HCT116 (cell line): ENCODE measurements around the gene SLCO4C1. TPM values are rescaled to one million over a fixed set of nuclear protein-coding genes. Genes with fewer than 3 reads are reported as not detected.

Source experiments
- ATAC-seq: fragments of 200-7000 bp; cut with Tn5 transposase; 2 replicates; pipeline ENCODE4 v1.9.1; 2020; ENCODE audit warnings: mild to moderate bottlenecking, moderate library complexity
- Bru-seq: library from RNA; stranded (reverse); fragments of 400-500 nt; gene quantifications from one replicate; lab custom pipeline; 2021; lab: Mats Ljungman, UMichigan
- BruChase-seq, 2 experiments: library from RNA; stranded (reverse); fragments of 400-500 nt; gene quantifications; one replicate each; lab custom pipeline; 2021; lab: Mats Ljungman, UMichigan
- BruUV-seq: library from RNA; stranded (reverse); fragments of 400-500 nt; replicated peaks from 2 replicates; lab custom pipeline; 2021; lab: Mats Ljungman, UMichigan
- CTCF ChIA-PET: fragments of 300-600 bp; sonication (Branson Sonifier 250); formaldehyde crosslinking; loops from one replicate; lab custom pipeline; 2021; ENCODE audit warnings: antibody characterized with exemption; lab: Charles Lee
- POLR2A ChIA-PET: fragments of 300-600, 350-600 bp; sonication (Branson Sonifier 250); formaldehyde crosslinking; loops from one replicate; lab custom pipeline; 2021; ENCODE audit warnings: antibody characterized with exemption; lab: Charles Lee
- RAD21 ChIA-PET, 2 experiments: fragments of 300-600 bp; sonication (Branson Sonifier 250); formaldehyde crosslinking; loops; one replicate each; lab custom pipeline; 2023; ENCODE audit warnings: low total read pairs in 2 of 2; ENCODE audit not compliant: uncharacterized antibody in 2 of 2, unreplicated experiment in 2 of 2, low non-redundant PET in 1 of 2; lab: Charles Lee
- DNase-seq: peaks from one replicate; pipeline ENCODE4 v3.0.0-alpha.2; 2010; ENCODE audit warnings: low read depth, low spot score
- H2AFZ ChIP-seq: fragments of 200-600 bp; shearing (Covaris generic), sonication (generic); 2 replicates; pipeline ENCODE4 v1.6.1; 2017; ENCODE audit warnings: low read depth, mixed run types, mixed read lengths, antibody characterized with exemption, low read length; ENCODE audit not compliant: poor library complexity, severe bottlenecking
- H3K27ac ChIP-seq: 2 replicates; pipeline ENCODE4 v1.5.1; 2012; ENCODE audit warnings: low read depth, low read length
- H3K27me3 ChIP-seq: fragments of 200-600 bp; sonication (generic); 2 replicates; pipeline ENCODE4 v1.6.1; 2016; ENCODE audit warnings: mixed run types, low read length, mixed read lengths; ENCODE audit not compliant: insufficient read depth
- H3K36me3 ChIP-seq, 2 experiments: fragments of 200-500 bp in 1 of 2; fragments of 200-600 bp in 1 of 2; sonication (Bioruptor generic) in 1 of 2; sonication (generic) in 1 of 2; 2 replicates each; pipeline versions ENCODE4 v1.5.1 to v1.6.1; 2014 to 2016; ENCODE audit warnings: low read length in 2 of 2, inconsistent platforms in 1 of 2, mixed read lengths in 1 of 2, mixed run types in 1 of 2; ENCODE audit not compliant: insufficient read depth in 2 of 2, control insufficient read depth in 1 of 2
- H3K4me1 ChIP-seq, 2 experiments: fragments of 200-600 bp in 1 of 2; sonication (generic) in 1 of 2; 2 replicates each; pipeline versions ENCODE4 v1.5.1 to v1.6.1; 2012 to 2017; ENCODE audit warnings: low read length in 2 of 2, inconsistent platforms in 1 of 2, mild to moderate bottlenecking in 1 of 2, mixed read lengths in 1 of 2, mixed run types in 1 of 2, moderate library complexity in 1 of 2; ENCODE audit not compliant: insufficient read depth in 2 of 2, control insufficient read depth in 1 of 2
- H3K4me2 ChIP-seq: fragments of 200-600 bp; sonication (generic); 2 replicates; pipeline ENCODE4 v1.6.1; 2017; ENCODE audit warnings: mixed run types, low read length, mixed read lengths
- H3K4me3 ChIP-seq, 2 experiments: fragments of 200-600 bp in 1 of 2; sonication (generic) in 1 of 2; replicated peaks in 1 of 2; 2 replicates each; pipeline ENCODE4 v1.5.1; 2011 to 2016; ENCODE audit warnings: low read length in 2 of 2, control low read depth in 1 of 2, low read depth in 1 of 2, mild to moderate bottlenecking in 1 of 2, mixed read lengths in 1 of 2, mixed run types in 1 of 2
- H3K79me2 ChIP-seq: fragments of 200-600 bp; sonication (generic); 2 replicates; pipeline ENCODE4 v1.6.1; 2017; ENCODE audit warnings: mild to moderate bottlenecking, mixed run types, low read length, moderate library complexity, mixed read lengths; ENCODE audit not compliant: insufficient read depth
- H3K9ac ChIP-seq: fragments of 200-600 bp; sonication (generic); 2 replicates; pipeline ENCODE4 v1.6.1; 2016; ENCODE audit warnings: low read length, mixed read lengths
- H3K9me2 ChIP-seq: fragments of 200-600 bp; sonication (generic), shearing (Covaris generic); 2 replicates; pipeline ENCODE4 v1.6.1; 2017; ENCODE audit warnings: mixed run types, mild to moderate bottlenecking, moderate library complexity; ENCODE audit not compliant: insufficient read depth
- H3K9me3 ChIP-seq, 2 experiments: fragments of 200-500 bp in 1 of 2; fragments of 200-600 bp in 1 of 2; sonication (Bioruptor generic) in 1 of 2; sonication (generic) in 1 of 2; 2 replicates each; pipeline ENCODE4 v1.6.1; 2014 to 2017; ENCODE audit warnings: low read length in 2 of 2, mixed read lengths in 2 of 2, inconsistent platforms in 1 of 2, low read depth in 1 of 2, mild to moderate bottlenecking in 1 of 2, mixed run types in 1 of 2, moderate library complexity in 1 of 2; ENCODE audit not compliant: control insufficient read depth in 1 of 2, insufficient read depth in 1 of 2
- H4K20me1 ChIP-seq: fragments of 200-600 bp; sonication (generic), shearing (Covaris generic); 2 replicates; pipeline ENCODE4 v1.6.1; 2017; ENCODE audit warnings: mixed run types, mild to moderate bottlenecking, moderate library complexity; ENCODE audit not compliant: insufficient read depth
- CEBPB ChIP-seq: IDR thresholded peaks from 2 replicates; pipeline ENCODE4 v1.6.1; 2012; ENCODE audit warnings: low read depth
- EGR1 ChIP-seq: IDR thresholded peaks from 2 replicates; pipeline ENCODE4 v1.6.1; 2012; ENCODE audit warnings: low read depth
- EZH2 ChIP-seq: fragments of 200-600 bp; sonication (generic); IDR thresholded peaks from 2 replicates; pipeline ENCODE4 v1.6.1; 2017; ENCODE audit warnings: antibody characterized with exemption, mixed run types
- EZH2phosphoT487 ChIP-seq: fragments of 200-600 bp; IDR thresholded peaks from 2 replicates; pipeline ENCODE4 v1.6.1; 2018; ENCODE audit warnings: antibody characterized with exemption, borderline replicate concordance
- FOSL1 ChIP-seq: IDR thresholded peaks from 2 replicates; pipeline ENCODE4 v1.6.1; 2012; ENCODE audit warnings: low read depth
- JUND ChIP-seq: IDR thresholded peaks from 2 replicates; pipeline ENCODE4 v1.6.1; 2012
- POLR2A ChIP-seq: IDR thresholded peaks from 2 replicates; pipeline ENCODE4 v1.7.0; 2011; ENCODE audit warnings: borderline replicate concordance; ENCODE audit not compliant: insufficient read depth, insufficient read length; ENCODE audit errors: extremely low read depth
- RAD21 ChIP-seq: IDR thresholded peaks from 2 replicates; pipeline ENCODE4 v1.6.1; 2012; ENCODE audit warnings: low read depth, mild to moderate bottlenecking
- SIN3A ChIP-seq: IDR thresholded peaks from 2 replicates; pipeline ENCODE4 v1.6.1; 2012; ENCODE audit warnings: low read depth
- SP1 ChIP-seq: IDR thresholded peaks from 2 replicates; pipeline ENCODE4 v1.6.1; 2012; ENCODE audit warnings: low read depth
- SRF ChIP-seq: IDR thresholded peaks from 2 replicates; pipeline ENCODE4 v1.6.1; 2012; ENCODE audit warnings: low read depth
- YY1 ChIP-seq: IDR thresholded peaks from 2 replicates; pipeline ENCODE4 v1.6.1; 2011; ENCODE audit warnings: low read length, low read depth, moderate library complexity, mild to moderate bottlenecking; ENCODE audit not compliant: insufficient replicate concordance; ENCODE audit errors: extremely low read depth
- ZBTB33 ChIP-seq: IDR thresholded peaks from 2 replicates; pipeline ENCODE4 v1.6.1; 2011; ENCODE audit warnings: mild to moderate bottlenecking, low read length, moderate library complexity; ENCODE audit not compliant: insufficient replicate concordance; ENCODE audit errors: extremely low read depth
- ZFX ChIP-seq: fragments of 450-650 bp; IDR thresholded peaks from 2 replicates; pipeline ENCODE4 v1.6.1; 2017
- ZNF274 ChIP-seq: fragments of 200-500 bp; sonication (Bioruptor generic); IDR thresholded peaks from 2 replicates; pipeline ENCODE4 v1.6.1; 2014; ENCODE audit warnings: mild to moderate bottlenecking, low read depth, low read length, inconsistent platforms
- intact Hi-C: fragments of 100-400 bp; cut with micrococcal nuclease; formaldehyde crosslinking; loops from 2 replicates; pipeline ENCODE4 v1.10.0; 2022
- long read RNA-seq: library from polyadenylated mRNA; unstranded; transcript quantifications from one replicate; pipeline ENCODE4 v2.0.0, GENCODE V29; 2021; ENCODE audit not compliant: unreplicated experiment
- polyA plus RNA-seq: library from polyadenylated mRNA; unstranded; fragments of >200 nt; gene quantifications from 2 replicates; pipeline ENCODE4 v1.2.1, GENCODE V29; 2012; ENCODE audit warnings: missing spikeins
- total RNA-seq: library from RNA; stranded (reverse); gene quantifications from one replicate; pipeline ENCODE4 v1.2.1, GENCODE V29; 2021; ENCODE audit not compliant: unreplicated experiment
- TF ChIP-seq, protein P1 (sequence below): IDR thresholded peaks from 2 replicates; pipeline ENCODE4 v1.6.1; 2012
- TF ChIP-seq, protein P2 (sequence below): IDR thresholded peaks from 2 replicates; pipeline ENCODE4 v1.6.1; 2012; ENCODE audit warnings: low read depth

Gene SLCO4C1, protein sequence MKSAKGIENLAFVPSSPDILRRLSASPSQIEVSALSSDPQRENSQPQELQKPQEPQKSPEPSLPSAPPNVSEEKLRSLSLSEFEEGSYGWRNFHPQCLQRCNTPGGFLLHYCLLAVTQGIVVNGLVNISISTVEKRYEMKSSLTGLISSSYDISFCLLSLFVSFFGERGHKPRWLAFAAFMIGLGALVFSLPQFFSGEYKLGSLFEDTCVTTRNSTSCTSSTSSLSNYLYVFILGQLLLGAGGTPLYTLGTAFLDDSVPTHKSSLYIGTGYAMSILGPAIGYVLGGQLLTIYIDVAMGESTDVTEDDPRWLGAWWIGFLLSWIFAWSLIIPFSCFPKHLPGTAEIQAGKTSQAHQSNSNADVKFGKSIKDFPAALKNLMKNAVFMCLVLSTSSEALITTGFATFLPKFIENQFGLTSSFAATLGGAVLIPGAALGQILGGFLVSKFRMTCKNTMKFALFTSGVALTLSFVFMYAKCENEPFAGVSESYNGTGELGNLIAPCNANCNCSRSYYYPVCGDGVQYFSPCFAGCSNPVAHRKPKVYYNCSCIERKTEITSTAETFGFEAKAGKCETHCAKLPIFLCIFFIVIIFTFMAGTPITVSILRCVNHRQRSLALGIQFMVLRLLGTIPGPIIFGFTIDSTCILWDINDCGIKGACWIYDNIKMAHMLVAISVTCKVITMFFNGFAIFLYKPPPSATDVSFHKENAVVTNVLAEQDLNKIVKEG
- total RNA-seq, result 0.12 TPM
- 0.03 TPM in 1 of 2 replicates, not detected in the other for polyA plus RNA-seq
- percentile 30 among the genes with signal in this experiment for Bru-seq, nascent RNA
- percentile 33 among the genes with signal in this experiment for BruChase-seq, experiment 1, labeled RNA remaining after a 6-hour chase
- BruChase-seq, experiment 2, labeled RNA remaining after a 2-hour chase, result percentile 33 among the genes with signal in this experiment
- long read RNA-seq, result 0 reads

DNA sequence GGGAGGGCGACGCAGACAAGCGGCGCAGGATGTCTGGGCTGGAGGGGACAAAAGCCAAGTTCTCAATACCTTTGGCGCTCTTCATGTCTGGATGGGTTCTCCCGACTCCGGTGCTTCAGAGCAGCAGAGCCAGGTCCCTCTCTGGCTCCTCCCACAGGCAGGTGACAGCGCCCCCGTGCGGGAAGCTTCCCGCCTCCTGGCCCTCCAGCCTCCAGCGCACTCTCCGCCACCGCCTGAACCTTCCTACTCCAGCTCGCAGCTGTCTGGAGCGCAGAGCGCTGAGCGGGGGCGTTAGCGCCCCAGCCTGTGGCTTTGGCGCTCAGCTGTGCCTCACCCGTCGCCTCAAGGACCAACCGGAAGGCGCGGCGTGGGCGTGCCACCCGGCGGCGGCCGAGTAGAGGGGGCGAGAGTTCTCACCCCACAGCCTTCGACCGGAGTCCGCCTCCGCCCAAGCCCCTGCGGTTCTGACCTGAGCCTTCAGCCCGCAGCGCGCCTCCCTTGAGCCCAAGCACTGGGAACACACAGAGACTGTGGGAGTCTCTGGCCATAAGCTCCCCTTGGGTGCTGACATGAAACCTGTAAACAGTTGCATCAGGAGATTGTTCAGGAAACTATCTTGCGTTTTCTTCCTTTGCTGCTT, at the start of gene SLCO4C1:
Gene SLCO4C1, minus strand, starts transcription at position 107 of the 640 bp plus-strand sequence. Its CDS starts 22 bp downstream, at position 85.
- Histone ChIP-seq H3K9me3 (no peaks in the 10 kb centered on the region), H3K36me3 (no peaks in the 10 kb centered on the region), H4K20me1 (no peaks in the 10 kb centered on the region; the same call in 1 of the 2 replicates), H3K4me3 (no peak within 1 kb of the TSS), H3K4me1 (no peaks in the 10 kb centered on the region), H3K27ac (no peak within 1 kb of the TSS), H3K9ac (no peak within 1 kb of the TSS), H3K79me2 (no peaks in the 10 kb centered on the region), H2AFZ (no peak within 1 kb of the TSS), H3K4me2 (no peak within 1 kb of the TSS), H3K9me2 (no peaks in the 10 kb centered on the region), H3K27me3 (no peaks in the 10 kb centered on the region)
- BruUV-seq, result no TSS peak
- intact Hi-C loops, result no loop called here
- DNase-seq (no peak), ATAC-seq (no peak)
- RAD21 ChIA-PET, result no interaction called here
- POLR2A ChIA-PET, result no interaction called here
- CTCF ChIA-PET, result no interaction called here
- TF ChIP-seq ZBTB33, result no peak
- TF ChIP-seq CEBPB, result no peak
- TF ChIP-seq SIN3A, result no peak
- TF ChIP-seq, protein P1, sequence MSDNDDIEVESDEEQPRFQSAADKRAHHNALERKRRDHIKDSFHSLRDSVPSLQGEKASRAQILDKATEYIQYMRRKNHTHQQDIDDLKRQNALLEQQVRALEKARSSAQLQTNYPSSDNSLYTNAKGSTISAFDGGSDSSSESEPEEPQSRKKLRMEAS, result no peak
- TF ChIP-seq FOSL1, result no peak
- TF ChIP-seq SRF, result no peak
- TF ChIP-seq ZFX, result no peak
- TF ChIP-seq EGR1, result no peak
- TF ChIP-seq, protein P2, sequence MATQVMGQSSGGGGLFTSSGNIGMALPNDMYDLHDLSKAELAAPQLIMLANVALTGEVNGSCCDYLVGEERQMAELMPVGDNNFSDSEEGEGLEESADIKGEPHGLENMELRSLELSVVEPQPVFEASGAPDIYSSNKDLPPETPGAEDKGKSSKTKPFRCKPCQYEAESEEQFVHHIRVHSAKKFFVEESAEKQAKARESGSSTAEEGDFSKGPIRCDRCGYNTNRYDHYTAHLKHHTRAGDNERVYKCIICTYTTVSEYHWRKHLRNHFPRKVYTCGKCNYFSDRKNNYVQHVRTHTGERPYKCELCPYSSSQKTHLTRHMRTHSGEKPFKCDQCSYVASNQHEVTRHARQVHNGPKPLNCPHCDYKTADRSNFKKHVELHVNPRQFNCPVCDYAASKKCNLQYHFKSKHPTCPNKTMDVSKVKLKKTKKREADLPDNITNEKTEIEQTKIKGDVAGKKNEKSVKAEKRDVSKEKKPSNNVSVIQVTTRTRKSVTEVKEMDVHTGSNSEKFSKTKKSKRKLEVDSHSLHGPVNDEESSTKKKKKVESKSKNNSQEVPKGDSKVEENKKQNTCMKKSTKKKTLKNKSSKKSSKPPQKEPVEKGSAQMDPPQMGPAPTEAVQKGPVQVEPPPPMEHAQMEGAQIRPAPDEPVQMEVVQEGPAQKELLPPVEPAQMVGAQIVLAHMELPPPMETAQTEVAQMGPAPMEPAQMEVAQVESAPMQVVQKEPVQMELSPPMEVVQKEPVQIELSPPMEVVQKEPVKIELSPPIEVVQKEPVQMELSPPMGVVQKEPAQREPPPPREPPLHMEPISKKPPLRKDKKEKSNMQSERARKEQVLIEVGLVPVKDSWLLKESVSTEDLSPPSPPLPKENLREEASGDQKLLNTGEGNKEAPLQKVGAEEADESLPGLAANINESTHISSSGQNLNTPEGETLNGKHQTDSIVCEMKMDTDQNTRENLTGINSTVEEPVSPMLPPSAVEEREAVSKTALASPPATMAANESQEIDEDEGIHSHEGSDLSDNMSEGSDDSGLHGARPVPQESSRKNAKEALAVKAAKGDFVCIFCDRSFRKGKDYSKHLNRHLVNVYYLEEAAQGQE, result no peak
- TF ChIP-seq ZNF274, result no peak
- TF ChIP-seq RAD21, result no peak
- no peak for TF ChIP-seq SP1
- TF ChIP-seq POLR2A, result no peak
- no peak for TF ChIP-seq YY1
- TF ChIP-seq EZH2, result no peak
- no peak for TF ChIP-seq JUND
- TF ChIP-seq EZH2phosphoT487, result no peak
